GM18907 (cell line): ENCODE measurements around the gene GJC1.

ENCODE experiments used
- ATAC-seq: cut with Tn5 transposase; IDR thresholded peaks from one replicate; pipeline ENCODE4 v1.9.1; 2021; ENCODE audit warnings: mild to moderate bottlenecking, moderate library complexity; ENCODE audit not compliant: unreplicated experiment

GJC1 gene

GRCh38 chr17:44804302-44805089 lies 25.6 kb downstream of the GJC1 start:
- no peak for ATAC-seq

- ATAC-seq, result no peak
Observed at GRCh38 chr17:44801880-44802279, 28.2 kb downstream of the GJC1 start.

GRCh38 chr17:44798356-44798755 lies 31.7 kb downstream of the GJC1 start:
- no peak for ATAC-seq

- ATAC-seq, result no peak
Observed at GRCh38 chr17:44797802-44798201, 32.3 kb downstream of the GJC1 start.

GRCh38 chr17:44796731-44797130 lies 33.4 kb downstream of the GJC1 start:
- no peak for ATAC-seq

- ATAC-seq, result no peak
Observed at GRCh38 chr17:44795928-44796327, 34.2 kb downstream of the GJC1 start.

GRCh38 chr17:44795421-44795820 lies 34.7 kb downstream of the GJC1 start:
- no peak for ATAC-seq

- ATAC-seq, result no peak
Observed at GRCh38 chr17:44794851-44795413, 35.2 kb downstream of the GJC1 start.

- ATAC-seq, result no peak
Observed at GRCh38 chr17:44793885-44794842, 35.9 kb downstream of the GJC1 start.

- ATAC-seq, result no peak
Observed at GRCh38 chr17:44792276-44792675, 37.8 kb downstream of the GJC1 start.

GRCh38 chr17:44788139-44788538 lies 41.9 kb downstream of the GJC1 start:
- ATAC-seq, result no peak

GRCh38 chr17:44787271-44787940 lies 42.7 kb downstream of the GJC1 start:
- no peak for ATAC-seq

- ATAC-seq, result no peak
Observed at GRCh38 chr17:44786551-44787081, 43.5 kb downstream of the GJC1 start.

- ATAC-seq, result no peak
Observed at GRCh38 chr17:44785921-44786320, 44.2 kb downstream of the GJC1 start.

- no peak for ATAC-seq
Observed at GRCh38 chr17:44782326-44782850, 47.7 kb downstream of the GJC1 start.

- ATAC-seq, result no peak
Observed at GRCh38 chr17:44781551-44782325, 48.3 kb downstream of the GJC1 start.

- ATAC-seq, result no peak
Observed at GRCh38 chr17:44780845-44781480, 49.1 kb downstream of the GJC1 start.

- ATAC-seq, result no peak
Observed at GRCh38 chr17:44780161-44780560, 49.9 kb downstream of the GJC1 start.
